GM21360 (cell line): ENCODE results near the gene SPEM3.
"Not testable (repeated sequence)": the region's sequence is repeated elsewhere in the genome, so short reads cannot be mapped to it uniquely, and the experiment has no call there.

ENCODE experiments used
- ATAC-seq: cut with Tn5 transposase; IDR thresholded peaks from one replicate; pipeline ENCODE4 v1.9.1; 2021; ENCODE audit warnings: mild to moderate bottlenecking, moderate library complexity; ENCODE audit not compliant: unreplicated experiment

The SPEM3 gene

GRCh38 chr17:7468804-7469389 is 40.2 kb downstream of the SPEM3 start:
- ATAC-seq: no peak

- not testable (repeated sequence) for ATAC-seq
These were observed 41.2 kb downstream of the SPEM3 start for GRCh38 chr17:7469843-7470242.

GRCh38 chr17:7470457-7470973 is 41.9 kb downstream of the SPEM3 start:
- not testable (repeated sequence) for ATAC-seq

GRCh38 chr17:7471729-7472128 is 43.1 kb downstream of the SPEM3 start:
- no peak for ATAC-seq

GRCh38 chr17:7474767-7475166 is 46.1 kb downstream of the SPEM3 start:
- ATAC-seq: not testable (repeated sequence)

GRCh38 chr17:7475764-7476422 is 47.2 kb downstream of the SPEM3 start:
- ATAC-seq: no peak

- no peak for ATAC-seq
These were observed 47.8 kb downstream of the SPEM3 start for GRCh38 chr17:7476494-7476893.

GRCh38 chr17:7476951-7477350 is 48.3 kb downstream of the SPEM3 start:
- no peak for ATAC-seq

GRCh38 chr17:7477392-7478275 is 49.0 kb downstream of the SPEM3 start:
- ATAC-seq: no peak

GRCh38 chr17:7478276-7479212 is 49.9 kb downstream of the SPEM3 start:
- ATAC-seq: no peak

- ATAC-seq: no peak
These were observed 50.8 kb downstream of the SPEM3 start, which contains the start of gene ZBTB4 for GRCh38 chr17:7479213-7480088. ZBTB4 (minus strand) TSS chr17:7479631; CDS start chr17:7466801, 12,830 bp downstream.

GRCh38 chr17:7480089-7480384 is 51.4 kb downstream of the SPEM3 start:
- no peak for ATAC-seq

GRCh38 chr17:7481275-7481674 is 52.6 kb downstream of the SPEM3 start, which contains the start of gene SLC35G6:
SLC35G6 (plus strand) TSS chr17:7481446; CDS start chr17:7481517, 71 bp downstream.
- not testable (repeated sequence) for ATAC-seq

GRCh38 chr17:7481842-7482741 is 53.4 kb downstream of the SPEM3 start:
- not testable (repeated sequence) for ATAC-seq
